HEK293 (cell line): ENCODE results near the gene TNFRSF25.
A peak's percentile ranks its signal among the peaks of the same experiment; 100 is the strongest.

ENCODE experiments used
- CTCF ChIA-PET: fragments of 350-600 bp; formaldehyde crosslinking; extraction: SDS; loops from one replicate; lab custom pipeline; 2021; ENCODE audit warnings: antibody characterized with exemption; lab: Yijun Ruan, JAX
- POLR2A ChIA-PET: fragments of 300-600 bp; formaldehyde crosslinking; extraction: SDS; loops from one replicate; lab custom pipeline; 2020; ENCODE audit warnings: antibody characterized with exemption, inconsistent platforms; lab: Yijun Ruan, JAX
- H3K27ac ChIP-seq: fragments of 200-500 bp; sonication (Bioruptor generic); 2 replicates; pipeline ENCODE4 v1.5.1; 2014; ENCODE audit warnings: low read depth, low read length, control low read depth, inconsistent platforms; ENCODE audit errors: extremely low read depth
- H3K36me3 ChIP-seq, 2 experiments: fragments of 200-500 bp in 1 of 2; sonication (Bioruptor generic) in 1 of 2; 1 replicate in 1 of 2; 2 replicates in 1 of 2; pipeline ENCODE4 v1.5.1; 2014 to 2017; ENCODE audit warnings: inconsistent platforms in 2 of 2, low read length in 2 of 2; ENCODE audit not compliant: control insufficient read depth in 2 of 2, insufficient read depth in 1 of 2
- H3K4me1 ChIP-seq: fragments of 200-500 bp; sonication (Bioruptor generic); 2 replicates; pipeline ENCODE4 v1.5.1; 2014; ENCODE audit warnings: mild to moderate bottlenecking, low read length, inconsistent platforms; ENCODE audit not compliant: control insufficient read depth, insufficient read depth
- H3K4me3 ChIP-seq: 2 replicates; pipeline ENCODE4 v1.5.1; 2011; ENCODE audit warnings: low read depth, mild to moderate bottlenecking, control low read depth, low read length, moderate library complexity
- H3K9me3 ChIP-seq: fragments of 200-500 bp; sonication (Bioruptor generic); 2 replicates; pipeline ENCODE4 v1.5.1; 2014; ENCODE audit warnings: low read depth, low read length, inconsistent platforms; ENCODE audit not compliant: control insufficient read depth, insufficient read depth
- GLIS1 ChIP-seq: fragments of 450-650 bp; formaldehyde crosslinking; IDR thresholded peaks from 2 replicates; pipeline ENCODE4 v1.5.1; 2016; ENCODE audit warnings: missing biosample characterization, missing genetic modification characterization
- ZBTB20 ChIP-seq: fragments of 450-650 bp; formaldehyde crosslinking; IDR thresholded peaks from 2 replicates; pipeline ENCODE4 v1.5.1; 2016; ENCODE audit warnings: missing biosample characterization, missing genetic modification characterization
- ZBTB8A ChIP-seq: fragments of 450-650 bp; formaldehyde crosslinking; IDR thresholded peaks from 2 replicates; pipeline ENCODE4 v1.5.1; 2016; ENCODE audit warnings: missing biosample characterization, missing genetic modification characterization
- ZIC2 ChIP-seq: fragments of 450-650 bp; formaldehyde crosslinking; IDR thresholded peaks from 2 replicates; pipeline ENCODE4 v1.5.1; 2016; ENCODE audit warnings: missing biosample characterization, missing genetic modification characterization
- ZNF112 ChIP-seq: fragments of 450-650 bp; formaldehyde crosslinking; IDR thresholded peaks from 2 replicates; pipeline ENCODE4 v1.5.0; 2017; ENCODE audit warnings: missing biosample characterization, missing genetic modification characterization
- ZNF133 ChIP-seq: fragments of 450-650 bp; formaldehyde crosslinking; IDR thresholded peaks from 2 replicates; pipeline ENCODE4 v1.5.1; 2016; ENCODE audit warnings: missing biosample characterization, missing genetic modification characterization
- ZNF138 ChIP-seq: fragments of 450-650 bp; formaldehyde crosslinking; IDR thresholded peaks from 2 replicates; pipeline ENCODE4 v1.5.1; 2016; ENCODE audit warnings: missing biosample characterization, missing genetic modification characterization, borderline replicate concordance
- ZNF2 ChIP-seq: fragments of 450-650 bp; formaldehyde crosslinking; IDR thresholded peaks from 2 replicates; pipeline ENCODE4 v1.5.1; 2016; ENCODE audit warnings: missing biosample characterization, missing genetic modification characterization
- ZNF239 ChIP-seq: fragments of 450-650 bp; formaldehyde crosslinking; IDR thresholded peaks from 2 replicates; pipeline ENCODE4 v1.5.1; 2016; ENCODE audit warnings: missing biosample characterization, missing genetic modification characterization
- ZNF324 ChIP-seq: fragments of 450-650 bp; formaldehyde crosslinking; IDR thresholded peaks from 2 replicates; pipeline ENCODE4 v1.5.1; 2016; ENCODE audit warnings: missing biosample characterization, missing genetic modification characterization
- ZNF366 ChIP-seq: fragments of 450-650 bp; formaldehyde crosslinking; conservative IDR thresholded peaks from 2 replicates; pipeline ENCODE4 v1.5.1; 2016; ENCODE audit warnings: missing biosample characterization, missing genetic modification characterization
- ZNF600 ChIP-seq: fragments of 450-650 bp; formaldehyde crosslinking; IDR thresholded peaks from 2 replicates; pipeline ENCODE4 v1.5.1; 2016; ENCODE audit warnings: missing biosample characterization, missing genetic modification characterization
- ZNF629 ChIP-seq: fragments of 450-650 bp; formaldehyde crosslinking; IDR thresholded peaks from 2 replicates; pipeline ENCODE4 v1.5.1; 2017; ENCODE audit warnings: missing biosample characterization, missing genetic modification characterization
- ZNF654 ChIP-seq: fragments of 450-650 bp; formaldehyde crosslinking; IDR thresholded peaks from 2 replicates; pipeline ENCODE4 v1.5.1; 2016; ENCODE audit warnings: low read depth, missing biosample characterization, missing genetic modification characterization
- ZNF677 ChIP-seq: fragments of 450-650 bp; IDR thresholded peaks from 2 replicates; pipeline ENCODE4 v1.5.0; 2018; ENCODE audit warnings: missing biosample characterization, mild to moderate bottlenecking, missing genetic modification characterization, moderate library complexity
- ZNF830 ChIP-seq: fragments of 450-650 bp; IDR thresholded peaks from 2 replicates; pipeline ENCODE4 v1.5.0; 2018; ENCODE audit warnings: missing biosample characterization, missing genetic modification characterization, low read depth, mild to moderate bottlenecking, moderate library complexity
- TF ChIP-seq, protein P1 (sequence below): fragments of 450-650 bp; formaldehyde crosslinking; IDR thresholded peaks from 2 replicates; pipeline ENCODE4 v1.5.1; 2016; ENCODE audit warnings: missing biosample characterization, missing genetic modification characterization
- TF ChIP-seq, protein P2 (sequence below): fragments of 450-650 bp; formaldehyde crosslinking; IDR thresholded peaks from 2 replicates; pipeline ENCODE4 v1.5.1; 2016; ENCODE audit warnings: missing biosample characterization, missing genetic modification characterization
- TF ChIP-seq, protein P3 (sequence below): fragments of 450-650 bp; formaldehyde crosslinking; IDR thresholded peaks from 2 replicates; pipeline ENCODE4 v1.5.1; 2016; ENCODE audit warnings: missing biosample characterization, missing genetic modification characterization
- TF ChIP-seq, protein P4 (sequence below): fragments of 450-650 bp; formaldehyde crosslinking; IDR thresholded peaks from 2 replicates; pipeline ENCODE4 v1.5.1; 2016; ENCODE audit warnings: missing biosample characterization, missing genetic modification characterization
- TF ChIP-seq, protein P5 (sequence below): fragments of 450-650 bp; formaldehyde crosslinking; IDR thresholded peaks from 2 replicates; pipeline ENCODE4 v1.5.1; 2016; ENCODE audit warnings: missing biosample characterization, missing genetic modification characterization
- TF ChIP-seq, protein P6 (sequence below): fragments of 450-650 bp; formaldehyde crosslinking; IDR thresholded peaks from 2 replicates; pipeline ENCODE4 v1.5.1; 2016; ENCODE audit warnings: missing biosample characterization, missing genetic modification characterization
- TF ChIP-seq, protein P7 (sequence below): fragments of 450-650 bp; IDR thresholded peaks from 2 replicates; pipeline ENCODE4 v1.5.1; 2018; ENCODE audit warnings: missing biosample characterization, missing genetic modification characterization

TNFRSF25 gene

DNA sequence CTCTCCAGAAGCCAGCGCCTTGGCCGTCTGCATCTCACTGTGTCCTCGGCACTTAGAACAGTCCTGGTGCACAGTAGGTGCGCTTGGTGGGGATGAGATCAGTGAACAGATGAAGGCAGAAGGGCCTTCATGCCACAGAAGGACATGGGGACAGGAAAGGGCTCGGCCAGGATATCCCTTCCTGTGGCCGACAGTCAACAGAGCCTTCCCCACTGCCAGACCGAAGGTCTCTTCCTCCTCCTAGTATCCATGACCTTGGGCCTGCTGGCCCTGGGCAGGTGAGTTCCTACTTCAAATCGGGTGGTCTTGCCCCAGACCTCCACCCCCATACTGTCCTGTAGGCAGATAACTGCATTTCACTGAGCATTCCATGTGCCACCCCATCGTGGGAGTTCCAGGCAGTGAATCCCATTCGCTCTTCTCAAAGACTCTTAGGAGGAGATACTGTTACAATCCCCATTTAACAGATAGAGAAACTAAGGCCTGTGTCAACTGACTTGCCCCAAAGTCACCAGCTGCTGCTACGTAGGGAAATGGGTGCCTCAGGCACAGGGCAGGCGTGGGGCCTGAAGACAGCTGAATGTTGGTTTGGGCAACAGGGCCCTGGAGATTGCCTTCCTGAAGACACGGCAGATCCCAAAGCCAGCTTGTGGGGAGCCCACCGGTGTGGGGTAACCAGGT, 22.0 kb upstream of the TNFRSF25 start (continued):
- TF ChIP-seq ZNF654 (tag by site-specific recombination) (no peak), ZNF830 (tag by site-specific recombination) (no peak), ZNF138 (tag by site-specific recombination) (no peak), ZNF366 (tag by site-specific recombination) (no peak)
- TF ChIP-seq, protein P1, sequence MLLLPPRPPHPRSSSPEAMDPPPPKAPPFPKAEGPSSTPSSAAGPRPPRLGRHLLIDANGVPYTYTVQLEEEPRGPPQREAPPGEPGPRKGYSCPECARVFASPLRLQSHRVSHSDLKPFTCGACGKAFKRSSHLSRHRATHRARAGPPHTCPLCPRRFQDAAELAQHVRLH (tag by site-specific recombination), result no peak
- TF ChIP-seq, protein P2, sequence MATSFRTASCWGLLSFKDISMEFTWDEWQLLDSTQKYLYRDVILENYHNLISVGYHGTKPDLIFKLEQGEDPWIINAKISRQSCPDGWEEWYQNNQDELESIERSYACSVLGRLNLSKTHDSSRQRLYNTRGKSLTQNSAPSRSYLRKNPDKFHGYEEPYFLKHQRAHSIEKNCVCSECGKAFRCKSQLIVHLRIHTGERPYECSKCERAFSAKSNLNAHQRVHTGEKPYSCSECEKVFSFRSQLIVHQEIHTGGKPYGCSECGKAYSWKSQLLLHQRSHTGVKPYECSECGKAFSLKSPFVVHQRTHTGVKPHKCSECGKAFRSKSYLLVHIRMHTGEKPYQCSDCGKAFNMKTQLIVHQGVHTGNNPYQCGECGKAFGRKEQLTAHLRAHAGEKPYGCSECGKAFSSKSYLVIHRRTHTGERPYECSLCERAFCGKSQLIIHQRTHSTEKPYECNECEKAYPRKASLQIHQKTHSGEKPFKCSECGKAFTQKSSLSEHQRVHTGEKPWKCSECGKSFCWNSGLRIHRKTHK (tag by site-specific recombination), result no peak

DNA sequence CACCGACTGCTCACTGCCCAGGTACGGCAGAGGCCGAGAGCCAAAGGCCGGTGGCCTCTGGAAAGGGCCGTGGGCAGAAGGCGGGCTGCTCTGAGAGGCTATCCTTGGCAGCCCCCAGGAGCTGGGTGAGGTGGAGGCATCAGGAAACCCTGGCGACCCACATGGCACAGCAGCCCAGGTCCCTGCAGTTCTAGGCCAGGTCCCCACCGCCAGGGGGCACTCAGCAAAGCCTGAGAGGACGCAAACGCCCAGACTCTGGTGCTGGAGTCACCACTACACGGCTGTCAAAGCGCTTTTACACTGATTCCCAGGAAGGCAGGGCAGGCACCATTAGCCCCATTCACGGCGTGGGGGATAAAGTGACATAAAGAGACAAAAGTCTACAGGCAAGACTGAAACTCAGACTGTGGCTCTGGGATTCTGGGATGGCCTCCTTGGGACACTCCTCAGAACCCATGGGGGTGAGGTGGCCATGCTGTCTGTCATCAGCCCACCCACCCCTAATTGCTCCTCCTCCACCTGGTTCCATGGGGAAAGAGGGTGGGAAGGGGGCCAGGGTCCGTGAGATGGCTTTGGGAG, 20.5 kb upstream of the TNFRSF25 start:
- Histone ChIP-seq H3K4me3 (no peak overlapping the region), H3K9me3 (no peaks in the 10 kb centered on the region), H3K27ac (no peak overlapping the region), H3K36me3 (no peaks in the 10 kb centered on the region), H3K4me1 (no peaks in the 10 kb centered on the region)
- ChIA-PET POLR2A (interaction anchor here (0.6 kb wide), 1 partner anchor 55 kb away, joined by 8 read pairs; no protein-coding TSS in a partner anchor), CTCF (interaction anchor here (0.6 to 2.6 kb wide), 23 partner anchors 9 to 506 kb away, joined by 3 to 21 read pairs (median 4); partner anchors contain the start of genes CAMTA1 and NOL9)
- TF ChIP-seq, protein P3, sequence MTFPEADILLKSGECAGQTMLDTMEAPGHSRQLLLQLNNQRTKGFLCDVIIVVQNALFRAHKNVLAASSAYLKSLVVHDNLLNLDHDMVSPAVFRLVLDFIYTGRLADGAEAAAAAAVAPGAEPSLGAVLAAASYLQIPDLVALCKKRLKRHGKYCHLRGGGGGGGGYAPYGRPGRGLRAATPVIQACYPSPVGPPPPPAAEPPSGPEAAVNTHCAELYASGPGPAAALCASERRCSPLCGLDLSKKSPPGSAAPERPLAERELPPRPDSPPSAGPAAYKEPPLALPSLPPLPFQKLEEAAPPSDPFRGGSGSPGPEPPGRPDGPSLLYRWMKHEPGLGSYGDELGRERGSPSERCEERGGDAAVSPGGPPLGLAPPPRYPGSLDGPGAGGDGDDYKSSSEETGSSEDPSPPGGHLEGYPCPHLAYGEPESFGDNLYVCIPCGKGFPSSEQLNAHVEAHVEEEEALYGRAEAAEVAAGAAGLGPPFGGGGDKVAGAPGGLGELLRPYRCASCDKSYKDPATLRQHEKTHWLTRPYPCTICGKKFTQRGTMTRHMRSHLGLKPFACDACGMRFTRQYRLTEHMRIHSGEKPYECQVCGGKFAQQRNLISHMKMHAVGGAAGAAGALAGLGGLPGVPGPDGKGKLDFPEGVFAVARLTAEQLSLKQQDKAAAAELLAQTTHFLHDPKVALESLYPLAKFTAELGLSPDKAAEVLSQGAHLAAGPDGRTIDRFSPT (tag by site-specific recombination), result peak; percentile 70; the same call in 1 of the 2 replicates
- 0 out of 2 replicates have a peak, but pooled peaks have one; percentile 31 for TF ChIP-seq ZNF2 (tag by site-specific recombination)
- TF ChIP-seq ZNF324, result 0 out of 2 replicates have a peak, but pooled peaks have one; percentile 33
- no peak for TF ChIP-seq ZIC2 (tag by site-specific recombination)
- TF ChIP-seq, protein P4, sequence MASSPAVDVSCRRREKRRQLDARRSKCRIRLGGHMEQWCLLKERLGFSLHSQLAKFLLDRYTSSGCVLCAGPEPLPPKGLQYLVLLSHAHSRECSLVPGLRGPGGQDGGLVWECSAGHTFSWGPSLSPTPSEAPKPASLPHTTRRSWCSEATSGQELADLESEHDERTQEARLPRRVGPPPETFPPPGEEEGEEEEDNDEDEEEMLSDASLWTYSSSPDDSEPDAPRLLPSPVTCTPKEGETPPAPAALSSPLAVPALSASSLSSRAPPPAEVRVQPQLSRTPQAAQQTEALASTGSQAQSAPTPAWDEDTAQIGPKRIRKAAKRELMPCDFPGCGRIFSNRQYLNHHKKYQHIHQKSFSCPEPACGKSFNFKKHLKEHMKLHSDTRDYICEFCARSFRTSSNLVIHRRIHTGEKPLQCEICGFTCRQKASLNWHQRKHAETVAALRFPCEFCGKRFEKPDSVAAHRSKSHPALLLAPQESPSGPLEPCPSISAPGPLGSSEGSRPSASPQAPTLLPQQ, result peak; percentile 65
- TF ChIP-seq ZBTB20 (tag by site-specific recombination), result peak; percentile 99
- TF ChIP-seq ZNF629 (tag by site-specific recombination), result 0 out of 2 replicates have a peak, but pooled peaks have one; percentile 26
- 0 out of 2 replicates have a peak, but pooled peaks have one; percentile 26 for TF ChIP-seq ZNF133 (tag by site-specific recombination)
- TF ChIP-seq, protein P5, sequence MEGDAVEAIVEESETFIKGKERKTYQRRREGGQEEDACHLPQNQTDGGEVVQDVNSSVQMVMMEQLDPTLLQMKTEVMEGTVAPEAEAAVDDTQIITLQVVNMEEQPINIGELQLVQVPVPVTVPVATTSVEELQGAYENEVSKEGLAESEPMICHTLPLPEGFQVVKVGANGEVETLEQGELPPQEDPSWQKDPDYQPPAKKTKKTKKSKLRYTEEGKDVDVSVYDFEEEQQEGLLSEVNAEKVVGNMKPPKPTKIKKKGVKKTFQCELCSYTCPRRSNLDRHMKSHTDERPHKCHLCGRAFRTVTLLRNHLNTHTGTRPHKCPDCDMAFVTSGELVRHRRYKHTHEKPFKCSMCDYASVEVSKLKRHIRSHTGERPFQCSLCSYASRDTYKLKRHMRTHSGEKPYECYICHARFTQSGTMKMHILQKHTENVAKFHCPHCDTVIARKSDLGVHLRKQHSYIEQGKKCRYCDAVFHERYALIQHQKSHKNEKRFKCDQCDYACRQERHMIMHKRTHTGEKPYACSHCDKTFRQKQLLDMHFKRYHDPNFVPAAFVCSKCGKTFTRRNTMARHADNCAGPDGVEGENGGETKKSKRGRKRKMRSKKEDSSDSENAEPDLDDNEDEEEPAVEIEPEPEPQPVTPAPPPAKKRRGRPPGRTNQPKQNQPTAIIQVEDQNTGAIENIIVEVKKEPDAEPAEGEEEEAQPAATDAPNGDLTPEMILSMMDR (tag by site-specific recombination), result peak; percentile 90
- TF ChIP-seq ZNF600 (tag by site-specific recombination), result peak; percentile 82
- TF ChIP-seq, protein P6, sequence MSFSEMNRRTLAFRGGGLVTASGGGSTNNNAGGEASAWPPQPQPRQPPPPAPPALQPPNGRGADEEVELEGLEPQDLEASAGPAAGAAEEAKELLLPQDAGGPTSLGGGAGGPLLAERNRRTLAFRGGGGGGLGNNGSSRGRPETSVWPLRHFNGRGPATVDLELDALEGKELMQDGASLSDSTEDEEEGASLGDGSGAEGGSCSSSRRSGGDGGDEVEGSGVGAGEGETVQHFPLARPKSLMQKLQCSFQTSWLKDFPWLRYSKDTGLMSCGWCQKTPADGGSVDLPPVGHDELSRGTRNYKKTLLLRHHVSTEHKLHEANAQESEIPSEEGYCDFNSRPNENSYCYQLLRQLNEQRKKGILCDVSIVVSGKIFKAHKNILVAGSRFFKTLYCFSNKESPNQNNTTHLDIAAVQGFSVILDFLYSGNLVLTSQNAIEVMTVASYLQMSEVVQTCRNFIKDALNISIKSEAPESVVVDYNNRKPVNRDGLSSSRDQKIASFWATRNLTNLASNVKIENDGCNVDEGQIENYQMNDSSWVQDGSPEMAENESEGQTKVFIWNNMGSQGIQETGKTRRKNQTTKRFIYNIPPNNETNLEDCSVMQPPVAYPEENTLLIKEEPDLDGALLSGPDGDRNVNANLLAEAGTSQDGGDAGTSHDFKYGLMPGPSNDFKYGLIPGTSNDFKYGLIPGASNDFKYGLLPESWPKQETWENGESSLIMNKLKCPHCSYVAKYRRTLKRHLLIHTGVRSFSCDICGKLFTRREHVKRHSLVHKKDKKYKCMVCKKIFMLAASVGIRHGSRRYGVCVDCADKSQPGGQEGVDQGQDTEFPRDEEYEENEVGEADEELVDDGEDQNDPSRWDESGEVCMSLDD (tag by site-specific recombination), result 0 out of 2 replicates have a peak, but pooled peaks have one; percentile 47
- no peak for TF ChIP-seq ZNF239 (tag by site-specific recombination)
- peak; percentile 61 for TF ChIP-seq GLIS1 (tag by site-specific recombination)
- peak; percentile 11; the same call in 1 of the 2 replicates for TF ChIP-seq ZNF654 (tag by site-specific recombination)
- TF ChIP-seq, protein P7, sequence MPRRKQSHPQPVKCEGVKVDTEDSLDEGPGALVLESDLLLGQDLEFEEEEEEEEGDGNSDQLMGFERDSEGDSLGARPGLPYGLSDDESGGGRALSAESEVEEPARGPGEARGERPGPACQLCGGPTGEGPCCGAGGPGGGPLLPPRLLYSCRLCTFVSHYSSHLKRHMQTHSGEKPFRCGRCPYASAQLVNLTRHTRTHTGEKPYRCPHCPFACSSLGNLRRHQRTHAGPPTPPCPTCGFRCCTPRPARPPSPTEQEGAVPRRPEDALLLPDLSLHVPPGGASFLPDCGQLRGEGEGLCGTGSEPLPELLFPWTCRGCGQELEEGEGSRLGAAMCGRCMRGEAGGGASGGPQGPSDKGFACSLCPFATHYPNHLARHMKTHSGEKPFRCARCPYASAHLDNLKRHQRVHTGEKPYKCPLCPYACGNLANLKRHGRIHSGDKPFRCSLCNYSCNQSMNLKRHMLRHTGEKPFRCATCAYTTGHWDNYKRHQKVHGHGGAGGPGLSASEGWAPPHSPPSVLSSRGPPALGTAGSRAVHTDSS (tag by site-specific recombination), result no peak
- TF ChIP-seq ZBTB8A (tag by site-specific recombination), result 0 out of 2 replicates have a peak, but pooled peaks have one; percentile 20
- no peak for TF ChIP-seq ZNF112 (tag by site-specific recombination)
- TF ChIP-seq ZNF677 (tag by site-specific recombination), result no peak
